Measurements from ENCODE around the gene MDM1.

DNA sequence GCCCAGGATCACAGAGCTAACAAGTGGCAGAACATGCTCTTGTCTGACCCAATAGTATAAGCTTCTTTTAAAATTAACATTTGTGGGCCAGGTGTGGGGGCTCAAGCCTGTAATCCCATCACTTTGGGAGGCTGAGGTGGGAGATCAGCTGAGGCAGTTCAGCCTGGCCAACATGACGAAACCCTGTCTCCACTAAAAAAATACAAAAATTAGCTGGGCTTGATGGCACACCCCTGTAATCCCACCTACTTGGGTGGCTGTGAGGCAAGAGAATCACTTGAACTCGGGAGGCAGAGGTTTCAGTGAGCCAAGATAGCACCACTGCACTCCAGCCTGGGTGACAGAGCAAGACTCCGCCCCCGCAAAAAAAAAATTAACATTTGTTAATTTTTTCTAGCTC lies 45.8 kb downstream of the MDM1 start:
- TF ChIP-seq POLR2A (IDR thresholded peaks at IDR 0.05; ENCODE audit: low read length), result no peak
- TF ChIP-seq GATA1 (IDR thresholded peaks at IDR 0.05; ENCODE audit: low read depth, low read length), result no peak
